IMR-90 (cell line): Measurements from ENCODE around the gene MDFIC2.

ENCODE experiments used
- BHLHE40 ChIP-seq: fragments of 150-350 bp; IDR thresholded peaks from 2 replicates; pipeline ENCODE4 v1.6.1; 2016; ENCODE audit warnings: mild to moderate bottlenecking, low read depth, low read length
- CEBPB ChIP-seq: IDR thresholded peaks from 2 replicates; pipeline ENCODE4 v1.6.1; 2012; ENCODE audit warnings: low read depth, low read length, improper control_type of control experiment
- CTCF ChIP-seq: conservative IDR thresholded peaks from 2 replicates; pipeline ENCODE4 v1.5.1; 2012; ENCODE audit warnings: mild to moderate bottlenecking, low read depth, low read length, improper control_type of control experiment
- FOS ChIP-seq: fragments of 150-350 bp; IDR thresholded peaks from 2 replicates; pipeline ENCODE4 v1.6.1; 2016; ENCODE audit warnings: low read depth, low read length
- MAZ ChIP-seq: IDR thresholded peaks from 2 replicates; pipeline ENCODE4 v1.6.1; 2012; ENCODE audit warnings: low read depth, mild to moderate bottlenecking, low read length, improper control_type of control experiment, moderate library complexity, borderline replicate concordance
- MXI1 ChIP-seq: IDR thresholded peaks from 2 replicates; pipeline ENCODE4 v1.6.1; 2012; ENCODE audit warnings: low read depth, mild to moderate bottlenecking, low read length, moderate library complexity, borderline replicate concordance
- POLR2A ChIP-seq: IDR thresholded peaks from 2 replicates; pipeline ENCODE4 v1.6.1; 2012; ENCODE audit warnings: mild to moderate bottlenecking, low read depth, low read length
- RAD21 ChIP-seq: IDR thresholded peaks from 2 replicates; pipeline ENCODE4 v1.6.1; 2012; ENCODE audit warnings: low read length, improper control_type of control experiment
- SMC3 ChIP-seq: fragments of 150-350 bp; IDR thresholded peaks from 2 replicates; pipeline ENCODE4 v1.6.1; 2016; ENCODE audit warnings: low read depth, mild to moderate bottlenecking, antibody characterized with exemption, low read length, moderate library complexity
- USF2 ChIP-seq: fragments of 150-350 bp; IDR thresholded peaks from 2 replicates; pipeline ENCODE4 v1.6.1; 2017; ENCODE audit warnings: mild to moderate bottlenecking, antibody characterized with exemption, low read length, low read depth

GRCh38 chr3:70306736-70307135 is 5.7 kb downstream of the MDFIC2 start:
- TF ChIP-seq FOS (no peak), MXI1 (no peak), SMC3 (no peak), CTCF (no peak), POLR2A (no peak), CEBPB (no peak), USF2 (no peak), MAZ (no peak), RAD21 (no peak), BHLHE40 (no peak)
